ENCODE data around the gene ID2. TPM values are rescaled to one million over a fixed set of nuclear protein-coding genes. Genes with fewer than 3 reads are reported as not detected.

The ID2 gene
- total RNA-seq, 1 experiment from 2014 or later: 90.9 TPM

DNA sequence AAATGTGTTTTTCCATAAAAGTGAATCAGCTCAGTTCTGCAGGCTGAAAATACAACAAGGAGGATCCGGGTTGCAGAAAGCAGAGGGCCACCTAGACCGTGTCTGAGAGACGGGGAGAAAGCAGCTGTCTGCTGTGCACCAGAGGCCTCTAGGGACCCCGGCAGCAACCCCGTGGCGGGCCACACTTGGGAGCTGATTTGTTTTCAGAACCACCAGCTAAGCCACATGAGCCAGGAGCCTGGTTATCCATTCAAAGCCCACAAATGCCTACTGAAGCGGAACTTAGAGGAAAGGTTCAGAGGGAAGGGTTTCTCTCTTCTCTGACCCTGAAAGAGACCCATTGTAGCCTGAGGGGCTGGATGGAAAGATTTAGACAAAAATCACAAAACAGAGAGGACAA, 28.4 kb upstream of the ID2 start:
- no peak overlapping the region for H3K4me3 Mint-ChIP-seq (ENCODE audit: unreplicated experiment)
- intact Hi-C loops (cut with micrococcal nuclease; ENCODE audit: unreplicated experiment): no loop called here
- CTCF ChIA-PET: no interaction called here
- no peaks in the 10 kb centered on the region for H3K27me3 Mint-ChIP-seq (ENCODE audit: insufficient read depth, unreplicated experiment)
- Histone ChIP-seq H3K27me3 (replicated peaks; ENCODE audit: control insufficient read depth, insufficient read depth, low read length) (no peaks in the 10 kb centered on the region), H3K4me3 (ENCODE audit: low read depth, low read length) (no peak overlapping the region), H3K9me3 (no peaks in the 10 kb centered on the region), H3K36me3 (ENCODE audit: control insufficient read depth, insufficient read depth, low read length) (no peaks in the 10 kb centered on the region), H3K4me1 (peaks cover 5% of the 10 kb centered on the region; the same call in 1 of the 2 replicates)
- POLR2A ChIA-PET: no interaction called here
- TF ChIP-seq, protein P1, sequence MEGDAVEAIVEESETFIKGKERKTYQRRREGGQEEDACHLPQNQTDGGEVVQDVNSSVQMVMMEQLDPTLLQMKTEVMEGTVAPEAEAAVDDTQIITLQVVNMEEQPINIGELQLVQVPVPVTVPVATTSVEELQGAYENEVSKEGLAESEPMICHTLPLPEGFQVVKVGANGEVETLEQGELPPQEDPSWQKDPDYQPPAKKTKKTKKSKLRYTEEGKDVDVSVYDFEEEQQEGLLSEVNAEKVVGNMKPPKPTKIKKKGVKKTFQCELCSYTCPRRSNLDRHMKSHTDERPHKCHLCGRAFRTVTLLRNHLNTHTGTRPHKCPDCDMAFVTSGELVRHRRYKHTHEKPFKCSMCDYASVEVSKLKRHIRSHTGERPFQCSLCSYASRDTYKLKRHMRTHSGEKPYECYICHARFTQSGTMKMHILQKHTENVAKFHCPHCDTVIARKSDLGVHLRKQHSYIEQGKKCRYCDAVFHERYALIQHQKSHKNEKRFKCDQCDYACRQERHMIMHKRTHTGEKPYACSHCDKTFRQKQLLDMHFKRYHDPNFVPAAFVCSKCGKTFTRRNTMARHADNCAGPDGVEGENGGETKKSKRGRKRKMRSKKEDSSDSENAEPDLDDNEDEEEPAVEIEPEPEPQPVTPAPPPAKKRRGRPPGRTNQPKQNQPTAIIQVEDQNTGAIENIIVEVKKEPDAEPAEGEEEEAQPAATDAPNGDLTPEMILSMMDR (IDR thresholded peaks at IDR 0.05; ENCODE audit: insufficient read depth in 1 of 2, low read depth in 1 of 2, low read length in 1 of 2, severe bottlenecking in 1 of 2, unreplicated experiment in 1 of 2): no peak
- BruUV-seq (replicated peaks): no TSS peak
- peaks cover 8% of the 10 kb centered on the region for H3K4me1 Mint-ChIP-seq (ENCODE audit: low read depth, unreplicated experiment)
- H3K27ac Mint-ChIP-seq (ENCODE audit: unreplicated experiment): no peak overlapping the region
- no peaks in the 10 kb centered on the region for H3K9me3 Mint-ChIP-seq (ENCODE audit: unreplicated experiment)
- DNase-seq: no peak
- H3K36me3 Mint-ChIP-seq (ENCODE audit: insufficient read depth, unreplicated experiment): no peaks in the 10 kb centered on the region

DNA sequence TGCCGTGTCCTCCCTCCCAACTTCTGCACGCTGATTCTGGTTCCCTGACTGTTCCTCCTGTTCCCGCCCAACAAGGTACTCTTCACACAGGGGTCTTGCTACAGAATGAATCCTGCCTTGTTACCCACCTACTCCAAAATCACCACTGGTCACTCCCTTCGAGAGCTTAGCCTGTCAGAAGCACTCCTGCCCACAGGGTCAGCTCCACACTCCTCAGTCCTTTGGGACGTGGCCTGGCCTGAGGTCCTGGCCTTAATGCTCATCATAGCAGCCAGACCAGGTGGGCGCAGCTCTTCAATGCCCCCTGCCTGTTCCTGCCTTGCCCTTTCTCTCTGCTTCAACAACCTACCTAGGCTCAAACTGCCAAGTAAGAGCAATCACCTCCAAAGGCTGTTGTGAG, 27.8 kb upstream of the ID2 start:
- H3K4me3 Mint-ChIP-seq (ENCODE audit: unreplicated experiment): no peak overlapping the region
- TF ChIP-seq, protein P1 (IDR thresholded peaks at IDR 0.05; ENCODE audit: insufficient read depth in 1 of 2, low read depth in 1 of 2, low read length in 1 of 2, severe bottlenecking in 1 of 2, unreplicated experiment in 1 of 2): no peak
- no peak overlapping the region for H3K27ac Mint-ChIP-seq (ENCODE audit: unreplicated experiment)
- intact Hi-C loops (cut with micrococcal nuclease; ENCODE audit: unreplicated experiment): no loop called here
- H3K4me3 ChIP-seq (ENCODE audit: low read depth, low read length): no peak overlapping the region
- DNase-seq: no peak
- H3K4me1 ChIP-seq: peaks cover 5% of the 10 kb centered on the region; the same call in 1 of the 2 replicates
- no peaks in the 10 kb centered on the region for H3K27me3 Mint-ChIP-seq (ENCODE audit: insufficient read depth, unreplicated experiment)
- H3K36me3 ChIP-seq (ENCODE audit: control insufficient read depth, insufficient read depth, low read length): no peaks in the 10 kb centered on the region
- no TSS peak for BruUV-seq (replicated peaks)
- H3K9me3 Mint-ChIP-seq (ENCODE audit: unreplicated experiment): no peaks in the 10 kb centered on the region
- ChIA-PET POLR2A (no interaction called here), CTCF (no interaction called here)
- no peaks in the 10 kb centered on the region for H3K27me3 ChIP-seq (replicated peaks; ENCODE audit: control insufficient read depth, insufficient read depth, low read length)
- no peaks in the 10 kb centered on the region for H3K36me3 Mint-ChIP-seq (ENCODE audit: insufficient read depth, unreplicated experiment)
- H3K4me1 Mint-ChIP-seq (ENCODE audit: low read depth, unreplicated experiment): peaks cover 8% of the 10 kb centered on the region
- H3K9me3 ChIP-seq: no peaks in the 10 kb centered on the region

DNA sequence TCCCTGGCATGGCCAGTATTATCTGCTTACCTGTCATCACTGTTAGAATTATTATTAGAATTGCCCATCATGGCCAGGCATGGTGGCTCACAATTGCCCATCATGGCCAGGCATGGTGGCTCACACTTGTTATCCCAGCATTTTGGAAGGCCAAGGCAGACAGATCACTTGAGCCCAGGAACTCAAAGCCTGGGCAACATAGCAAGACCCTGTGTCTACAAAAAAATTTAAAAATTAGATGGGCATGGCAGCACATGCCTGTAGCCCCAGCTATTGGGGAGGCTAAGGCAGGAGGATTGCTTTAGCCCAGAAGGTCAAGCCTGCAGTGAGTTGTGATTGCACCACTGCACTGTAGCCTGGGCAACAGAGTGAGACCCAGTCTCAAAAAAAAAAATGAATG, 27.4 kb upstream of the ID2 start:
- CTCF ChIA-PET: no interaction called here
- no peaks in the 10 kb centered on the region for H3K27me3 Mint-ChIP-seq (ENCODE audit: insufficient read depth, unreplicated experiment)
- no peak overlapping the region for H3K4me3 ChIP-seq (ENCODE audit: low read depth, low read length)

More for the DNA sequence above, 27.4 kb upstream of the ID2 start:
- intact Hi-C loops (cut with micrococcal nuclease; ENCODE audit: unreplicated experiment): no loop called here
- Histone ChIP-seq H3K9me3 (no peaks in the 10 kb centered on the region), H3K36me3 (ENCODE audit: control insufficient read depth, insufficient read depth, low read length) (no peaks in the 10 kb centered on the region), H3K27me3 (replicated peaks; ENCODE audit: control insufficient read depth, insufficient read depth, low read length) (no peaks in the 10 kb centered on the region), H3K4me1 (peaks cover 5% of the 10 kb centered on the region; the same call in 1 of the 2 replicates)
- DNase-seq: no peak
- POLR2A ChIA-PET: no interaction called here
- BruUV-seq (replicated peaks): no TSS peak
- TF ChIP-seq, protein P1 (IDR thresholded peaks at IDR 0.05; ENCODE audit: insufficient read depth in 1 of 2, low read depth in 1 of 2, low read length in 1 of 2, severe bottlenecking in 1 of 2, unreplicated experiment in 1 of 2): no peak
- no peak overlapping the region for H3K4me3 Mint-ChIP-seq (ENCODE audit: unreplicated experiment)
- H3K9me3 Mint-ChIP-seq (ENCODE audit: unreplicated experiment): no peaks in the 10 kb centered on the region
- H3K36me3 Mint-ChIP-seq (ENCODE audit: insufficient read depth, unreplicated experiment): no peaks in the 10 kb centered on the region
- H3K4me1 Mint-ChIP-seq (ENCODE audit: low read depth, unreplicated experiment): peaks cover 8% of the 10 kb centered on the region
- no peak overlapping the region for H3K27ac Mint-ChIP-seq (ENCODE audit: unreplicated experiment)

Measured in Caco-2 (cell line).